BE2C (cell line): ENCODE results near the gene ADCY4.

ENCODE experiments used
- DNase-seq: peaks from one replicate; pipeline ENCODE4 v3.0.0-alpha.2; 2020
- H3K27me3 ChIP-seq: fragments of 250-450 bp; sonication (Bioruptor Pico); 2 replicates; pipeline ENCODE4 v1.5.1; 2020; ENCODE audit warnings: mild to moderate bottlenecking
- H3K36me3 ChIP-seq: fragments of 250-450 bp; sonication (Bioruptor Pico); 2 replicates; pipeline ENCODE4 v1.5.1; 2020; ENCODE audit warnings: mild to moderate bottlenecking
- H3K4me1 ChIP-seq: fragments of 250-450 bp; sonication (Bioruptor Pico); 2 replicates; pipeline ENCODE4 v1.5.1; 2020
- H3K4me3 ChIP-seq: 2 replicates; pipeline ENCODE4 v1.5.1; 2011; ENCODE audit warnings: low read depth, low read length
- H3K9me3 ChIP-seq: fragments of 250-450 bp; sonication (Bioruptor Pico); 2 replicates; pipeline ENCODE4 v1.5.1; 2020
- TF ChIP-seq, protein P1 (sequence below): IDR thresholded peaks from 2 replicates; pipeline ENCODE4 v1.5.1; 2012; ENCODE audit warnings: mild to moderate bottlenecking, low read depth, low read length

The ADCY4 gene

DNA sequence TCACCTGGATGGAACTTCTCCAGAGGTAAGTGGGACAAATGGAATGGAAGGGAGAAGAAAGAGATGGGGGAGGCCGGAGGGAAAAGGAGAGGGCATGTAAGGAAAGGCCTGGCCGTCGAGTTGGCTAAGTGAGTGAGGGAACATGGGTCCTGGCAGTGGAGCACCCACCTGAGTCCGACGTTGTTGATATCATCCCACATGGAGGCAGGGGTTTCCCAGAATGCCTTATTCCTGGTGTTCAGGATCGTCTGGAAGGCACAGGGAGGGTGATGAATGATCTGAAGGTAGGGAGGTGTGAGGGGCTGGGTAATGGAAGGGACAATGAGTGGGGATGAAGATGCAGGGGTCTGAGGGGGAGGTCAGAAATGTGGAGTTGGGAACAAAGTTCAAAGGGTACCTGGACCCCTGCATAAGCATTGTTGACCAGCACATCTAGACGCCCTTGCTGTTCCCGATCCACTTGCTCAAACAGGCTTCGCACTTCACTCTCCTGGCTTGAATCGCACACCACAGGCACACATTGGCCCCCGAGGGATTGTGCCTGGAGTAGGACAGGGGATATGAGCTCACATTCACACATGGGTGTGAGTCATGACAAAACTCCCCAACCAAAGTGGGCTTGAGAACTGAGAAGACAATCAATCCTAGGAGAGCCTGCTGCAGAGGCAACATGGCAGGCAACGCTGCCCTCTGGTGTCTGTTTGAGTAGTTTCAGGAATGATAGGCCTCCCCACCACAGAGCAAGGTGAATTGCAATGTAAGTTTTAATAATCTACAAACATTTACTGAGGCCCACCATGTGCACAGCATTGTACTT lies 38.3 kb downstream of the ADCY4 start:
- no peaks in the 10 kb centered on the region for H3K27me3 ChIP-seq
- H3K36me3 ChIP-seq: peaks cover 2% of the 10 kb centered on the region
- H3K9me3 ChIP-seq: no peaks in the 10 kb centered on the region
- no peaks in the 10 kb centered on the region for H3K4me1 ChIP-seq
- H3K4me3 ChIP-seq: no peak overlapping the region
- peak; percentile 76 for DNase-seq
- TF ChIP-seq, protein P1, sequence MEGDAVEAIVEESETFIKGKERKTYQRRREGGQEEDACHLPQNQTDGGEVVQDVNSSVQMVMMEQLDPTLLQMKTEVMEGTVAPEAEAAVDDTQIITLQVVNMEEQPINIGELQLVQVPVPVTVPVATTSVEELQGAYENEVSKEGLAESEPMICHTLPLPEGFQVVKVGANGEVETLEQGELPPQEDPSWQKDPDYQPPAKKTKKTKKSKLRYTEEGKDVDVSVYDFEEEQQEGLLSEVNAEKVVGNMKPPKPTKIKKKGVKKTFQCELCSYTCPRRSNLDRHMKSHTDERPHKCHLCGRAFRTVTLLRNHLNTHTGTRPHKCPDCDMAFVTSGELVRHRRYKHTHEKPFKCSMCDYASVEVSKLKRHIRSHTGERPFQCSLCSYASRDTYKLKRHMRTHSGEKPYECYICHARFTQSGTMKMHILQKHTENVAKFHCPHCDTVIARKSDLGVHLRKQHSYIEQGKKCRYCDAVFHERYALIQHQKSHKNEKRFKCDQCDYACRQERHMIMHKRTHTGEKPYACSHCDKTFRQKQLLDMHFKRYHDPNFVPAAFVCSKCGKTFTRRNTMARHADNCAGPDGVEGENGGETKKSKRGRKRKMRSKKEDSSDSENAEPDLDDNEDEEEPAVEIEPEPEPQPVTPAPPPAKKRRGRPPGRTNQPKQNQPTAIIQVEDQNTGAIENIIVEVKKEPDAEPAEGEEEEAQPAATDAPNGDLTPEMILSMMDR: peak; percentile 86

DNA sequence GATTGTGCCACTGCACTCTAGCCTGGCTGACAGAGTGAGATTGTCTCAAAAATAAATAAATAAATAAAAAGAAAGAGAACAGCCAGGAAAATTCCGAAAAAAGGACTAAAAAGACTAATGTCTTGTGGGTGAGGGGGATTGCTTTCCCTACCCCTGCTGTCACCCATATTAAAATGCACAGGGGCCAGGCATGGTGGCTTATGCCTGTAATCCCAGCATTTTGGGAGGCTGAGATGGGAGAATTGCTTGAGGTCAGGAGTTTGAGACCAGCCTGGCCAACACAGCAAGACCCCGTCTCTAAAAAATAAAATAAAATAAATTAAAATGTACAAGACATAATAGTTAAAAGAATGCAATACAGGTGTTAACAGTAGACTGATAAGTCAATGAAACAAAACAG lies 41.3 kb downstream of the ADCY4 start:
- Histone ChIP-seq H3K4me1 (no peaks in the 10 kb centered on the region), H3K27me3 (no peaks in the 10 kb centered on the region), H3K36me3 (no peaks in the 10 kb centered on the region), H3K9me3 (no peaks in the 10 kb centered on the region), H3K4me3 (no peak overlapping the region)
- TF ChIP-seq, protein P1: no peak
- DNase-seq: no peak

DNA sequence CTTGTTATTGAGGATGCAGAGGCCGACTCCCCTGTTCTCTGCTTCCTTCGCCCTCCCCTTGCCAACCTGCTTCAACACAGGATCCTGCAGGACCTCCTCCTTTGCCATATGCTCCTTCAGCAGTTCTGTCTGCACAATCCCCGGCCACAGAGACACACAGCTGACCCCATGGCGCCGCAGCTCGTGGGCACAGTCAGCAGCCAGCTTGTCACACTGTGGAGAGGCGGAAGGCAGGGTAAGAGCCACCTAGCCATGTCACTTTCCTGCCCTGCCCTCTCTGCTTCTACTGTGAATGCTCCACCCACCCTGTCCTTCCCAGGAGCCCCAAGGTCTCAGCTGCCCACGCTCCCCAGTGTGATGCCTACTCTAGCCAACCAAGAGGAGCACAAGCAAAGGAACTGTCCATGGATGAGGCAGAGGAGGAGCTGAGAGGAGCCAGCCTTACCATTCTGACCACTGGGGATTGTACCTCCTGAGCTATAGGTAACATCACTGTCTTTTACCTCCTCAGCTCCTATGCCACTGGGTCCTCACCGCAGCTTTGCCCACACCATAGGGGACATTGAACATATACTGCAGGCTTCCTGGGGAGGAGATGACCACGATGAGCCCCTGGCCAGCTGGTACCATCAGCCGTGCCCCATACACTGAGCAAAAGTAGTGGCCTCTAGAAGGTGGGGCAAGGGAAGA lies 42.6 kb downstream of the ADCY4 start:
- Histone ChIP-seq H3K4me1 (no peaks in the 10 kb centered on the region), H3K36me3 (no peaks in the 10 kb centered on the region), H3K9me3 (no peaks in the 10 kb centered on the region), H3K27me3 (no peaks in the 10 kb centered on the region), H3K4me3 (no peak overlapping the region)
- TF ChIP-seq, protein P1: no peak
- no peak for DNase-seq

DNA sequence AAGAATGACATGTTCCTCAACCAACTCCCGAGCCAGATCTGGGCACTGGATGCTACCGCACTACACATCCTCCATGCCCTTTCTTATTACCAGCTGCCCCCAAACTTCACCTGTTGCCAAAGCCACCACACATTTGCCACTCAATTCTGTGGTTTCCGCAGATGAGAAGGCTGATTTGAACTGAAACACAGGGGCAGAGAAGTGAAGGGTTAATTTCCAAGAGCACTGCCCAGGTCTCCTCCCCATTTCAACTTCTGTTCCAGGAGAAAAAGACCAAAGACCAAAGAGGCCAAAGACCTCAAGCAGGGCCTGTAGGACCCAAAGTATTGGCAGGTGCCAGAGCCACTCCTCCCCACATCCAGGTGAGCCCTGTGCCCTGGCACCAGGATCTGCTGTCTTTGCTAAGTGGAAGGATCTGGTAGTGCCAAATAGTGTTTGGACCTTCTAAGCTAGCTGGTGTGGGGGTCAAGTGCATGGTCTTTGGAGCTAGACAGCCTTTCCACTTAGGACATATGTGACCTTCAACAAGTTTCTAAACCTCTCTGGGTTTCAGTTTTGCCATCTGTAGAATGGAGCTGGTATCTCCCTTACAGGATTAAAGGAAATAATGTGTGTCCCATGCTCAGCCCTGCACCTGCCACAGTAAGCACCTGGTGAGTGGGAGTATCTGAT lies 43.3 kb downstream of the ADCY4 start:
- H3K36me3 ChIP-seq: no peaks in the 10 kb centered on the region
- H3K27me3 ChIP-seq: no peaks in the 10 kb centered on the region
- no peaks in the 10 kb centered on the region for H3K9me3 ChIP-seq

DNA sequence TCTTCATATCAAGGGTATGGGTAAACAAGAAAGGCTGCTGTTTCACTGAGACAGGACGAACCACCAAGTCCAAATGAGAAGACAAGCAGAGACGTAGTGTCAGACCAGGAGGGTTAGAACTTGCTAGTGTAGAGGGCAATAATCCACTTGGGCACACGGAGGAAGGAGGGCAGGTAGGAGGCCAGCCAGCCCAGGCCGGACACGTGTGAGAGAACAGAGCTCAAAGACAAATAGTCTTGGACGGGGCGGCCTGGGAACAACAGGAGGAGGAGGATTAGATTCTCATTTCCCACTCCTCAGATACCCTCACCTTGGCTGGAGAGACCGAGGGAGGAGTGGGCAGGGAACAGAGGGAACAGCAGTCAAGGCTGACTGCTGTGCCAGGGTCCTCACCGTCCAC lies 44.1 kb downstream of the ADCY4 start:
- H3K27me3 ChIP-seq: no peaks in the 10 kb centered on the region
- H3K36me3 ChIP-seq: no peaks in the 10 kb centered on the region
- no peak for DNase-seq
- H3K4me1 ChIP-seq: no peaks in the 10 kb centered on the region
- TF ChIP-seq, protein P1: no peak
- no peaks in the 10 kb centered on the region for H3K9me3 ChIP-seq
- no peak overlapping the region for H3K4me3 ChIP-seq

More for the DNA sequence above, 43.3 kb downstream of the ADCY4 start:
- TF ChIP-seq, protein P1: no peak
- no peaks in the 10 kb centered on the region for H3K4me1 ChIP-seq
- no peak for DNase-seq
- H3K4me3 ChIP-seq: no peak overlapping the region
